ENCODE results near the gene PHOX2A. TPM values are rescaled to one million over a fixed set of nuclear protein-coding genes. Genes with fewer than 3 reads are reported as not detected.

Gene PHOX2A
- polyA plus RNA-seq, 3 donors: not detected

GRCh38 chr11:72260574-72260973, 16.6 kb upstream of the PHOX2A start:
- Mint-ChIP-seq H3K4me3 (no peak overlapping the region), H3K36me3 (peaks cover 0 to 2% of the 10 kb centered on the region in 2 donors), H3K9me3 (peaks cover 3 to 12% (median 6%) of the 10 kb centered on the region in 7 donors), H3K27me3 (ENCODE audit: low read depth in 3 of 3) (peaks cover 5 to 17% (median 8%) of the 10 kb centered on the region in 3 donors), H3K27ac (no peak overlapping the region), H3K4me1 (peaks cover 21% of the 10 kb centered on the region)
- Histone ChIP-seq H2AFZ (ENCODE audit: insufficient read depth, low read depth, low read length, poor library complexity, severe bottlenecking) (no peak overlapping the region), H3K27me3 (ENCODE audit: control insufficient read depth in 2 of 2, insufficient read depth in 2 of 2, low read length in 2 of 2) (peaks cover 2 to 3% of the 10 kb centered on the region in 2 donors), H3K27ac (ENCODE audit: low read depth in 1 of 2, low read length in 2 of 2) (no peak overlapping the region), H3K36me3 (replicated peaks in 1 of 2; ENCODE audit: control insufficient read depth in 1 of 2, insufficient read depth in 2 of 2, low read length in 2 of 2) (no peaks in the 10 kb centered on the region), H3K79me2 (ENCODE audit: insufficient read depth, low read length) (no peaks in the 10 kb centered on the region), H3K9ac (ENCODE audit: insufficient read depth, low read length, poor library complexity, severe bottlenecking) (no peak overlapping the region), H4K20me1 (ENCODE audit: insufficient read depth, low read length) (no peaks in the 10 kb centered on the region), H3K4me3 (replicated peaks in 1 of 3; ENCODE audit: low read depth in 2 of 3, low read length in 3 of 3) (no peak overlapping the region), H3K4me2 (replicated peaks; ENCODE audit: extremely low read depth, low read length, poor library complexity, severe bottlenecking) (no peak overlapping the region), H3K4me1 (ENCODE audit: control insufficient read depth in 1 of 2, insufficient read depth in 2 of 2, low read length in 2 of 2) (peaks cover 14 to 18% of the 10 kb centered on the region in 2 donors), H3K9me3 (replicated peaks in 1 of 2; ENCODE audit: control insufficient read depth in 1 of 2, insufficient read depth in 1 of 2, low read length in 2 of 2) (no peaks in the 10 kb centered on the region)
- intact Hi-C loops (cut with micrococcal nuclease): no loop called here
- no peak for DNase-seq
- no CpG with 5 or more reads among the region's 5 CpGs for WGBS (ENCODE audit: insufficient coverage)
- TF ChIP-seq CTCF (IDR thresholded peaks at IDR 0.05): no peak

GRCh38 chr11:72259490-72259889, 15.5 kb upstream of the PHOX2A start:
- peaks cover 3 to 5% of the 10 kb centered on the region in 2 donors for H3K27me3 ChIP-seq (ENCODE audit: control insufficient read depth in 2 of 2, insufficient read depth in 2 of 2, low read length in 2 of 2)
- H4K20me1 ChIP-seq (ENCODE audit: insufficient read depth, low read length): no peaks in the 10 kb centered on the region
- intact Hi-C loops (cut with micrococcal nuclease): no loop called here
- H3K27ac ChIP-seq (ENCODE audit: low read depth in 1 of 2, low read length in 2 of 2): no peak overlapping the region
- no peak overlapping the region for H2AFZ ChIP-seq (ENCODE audit: insufficient read depth, low read depth, low read length, poor library complexity, severe bottlenecking)
- H3K9me3 Mint-ChIP-seq: peaks cover 3 to 11% (median 5%) of the 10 kb centered on the region in 7 donors
- no peaks in the 10 kb centered on the region for H3K36me3 ChIP-seq (replicated peaks in 1 of 2; ENCODE audit: control insufficient read depth in 1 of 2, insufficient read depth in 2 of 2, low read length in 2 of 2)
- no peak for TF ChIP-seq CTCF (IDR thresholded peaks at IDR 0.05)
- no peaks in the 10 kb centered on the region for H3K79me2 ChIP-seq (ENCODE audit: insufficient read depth, low read length)
- H3K4me2 ChIP-seq (replicated peaks; ENCODE audit: extremely low read depth, low read length, poor library complexity, severe bottlenecking): no peak overlapping the region
- H3K4me1 ChIP-seq (ENCODE audit: control insufficient read depth in 1 of 2, insufficient read depth in 2 of 2, low read length in 2 of 2): peaks cover 14 to 18% of the 10 kb centered on the region in 2 donors
- H3K4me1 Mint-ChIP-seq: peaks cover 21% of the 10 kb centered on the region
- no peak for DNase-seq
- H3K9ac ChIP-seq (ENCODE audit: insufficient read depth, low read length, poor library complexity, severe bottlenecking): no peak overlapping the region
- peak overlapping the region in 1 of 2 donors; percentile 15 for H3K4me3 Mint-ChIP-seq
- peaks cover 10 to 22% (median 15%) of the 10 kb centered on the region in 3 donors for H3K27me3 Mint-ChIP-seq (ENCODE audit: low read depth in 3 of 3)
- no peak overlapping the region for H3K4me3 ChIP-seq (replicated peaks in 1 of 3; ENCODE audit: low read depth in 2 of 3, low read length in 3 of 3)
- H3K27ac Mint-ChIP-seq: no peak overlapping the region
- H3K9me3 ChIP-seq (replicated peaks in 1 of 2; ENCODE audit: control insufficient read depth in 1 of 2, insufficient read depth in 1 of 2, low read length in 2 of 2): no peaks in the 10 kb centered on the region
- 100% methylated on average over 2 of the region's 2 CpGs for WGBS (ENCODE audit: insufficient coverage)
- H3K36me3 Mint-ChIP-seq: peaks cover 0 to 2% of the 10 kb centered on the region in 2 donors
